ENCODE data around the gene PRCD. TPM values are rescaled to one million over a fixed set of nuclear protein-coding genes. Genes with fewer than 3 reads are reported as not detected.
"Not testable (repeated sequence)": the region's sequence is repeated elsewhere in the genome, so short reads cannot be mapped to it uniquely, and the experiment has no call there.

The PRCD gene
- total RNA-seq, 1 experiment from 2014 or later, result 9.4 TPM

DNA sequence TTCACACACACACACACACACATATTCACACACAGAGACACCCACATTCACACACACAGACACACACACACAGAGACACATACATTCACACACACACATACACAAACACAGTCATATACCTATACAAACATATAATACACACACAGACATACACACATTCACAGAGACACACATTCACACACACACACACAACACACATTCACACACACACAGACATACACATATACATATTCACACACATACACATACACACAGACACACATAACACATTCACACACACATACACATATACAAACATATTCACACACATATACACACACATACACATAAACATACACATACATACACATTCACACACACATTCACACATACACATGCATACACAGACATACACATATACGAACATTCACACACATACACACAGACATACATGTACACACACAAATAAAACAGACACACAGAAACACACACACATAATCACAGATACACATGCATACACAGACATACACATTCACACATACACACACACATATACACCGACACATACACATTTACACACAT is 7.9 kb downstream of the PRCD start:
- in situ Hi-C loops (cut with HindIII; ENCODE audit: low sequenced_read_pairs), result no loop called here

DNA sequence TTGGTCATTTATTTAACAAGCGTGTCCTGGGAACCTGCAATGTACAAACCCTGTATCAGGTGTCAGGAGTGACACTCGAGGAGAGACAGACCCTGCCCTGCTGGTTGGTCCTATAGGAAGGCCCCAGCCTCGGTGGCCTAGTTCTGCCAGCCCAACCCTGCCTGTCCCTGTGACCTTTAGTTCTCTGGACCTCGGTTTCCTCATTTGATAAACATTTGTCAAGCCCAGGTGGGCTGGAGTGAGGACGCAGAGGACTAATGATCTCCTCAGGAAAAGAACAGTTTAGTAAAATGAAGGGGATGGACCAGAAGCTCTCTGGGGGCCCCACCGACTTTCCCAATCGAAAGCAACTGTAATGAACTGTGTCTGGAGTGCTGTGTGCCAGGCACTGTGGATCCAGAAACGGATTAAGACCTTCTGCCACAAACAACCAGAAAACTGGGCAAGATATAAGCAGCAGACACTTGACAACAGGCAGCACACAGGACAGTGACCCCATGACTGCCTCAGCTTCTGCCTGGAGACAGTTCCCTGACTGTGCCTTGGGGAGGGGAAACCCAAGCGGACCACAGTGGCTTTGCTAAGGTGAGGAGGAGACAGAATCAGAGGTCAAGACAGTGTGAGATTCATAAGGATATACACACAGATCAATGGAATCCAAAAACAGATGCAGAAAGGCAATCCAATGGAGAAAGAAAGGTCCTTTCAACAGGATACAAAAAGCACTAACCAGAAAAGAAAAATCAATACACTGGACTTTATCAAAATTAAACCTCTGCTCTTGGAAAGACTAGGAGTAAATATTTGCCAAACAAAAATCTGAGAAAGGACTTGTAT is 8.8 kb downstream of the PRCD start:
- no peak for DNase-seq (ENCODE audit: low spot score)
- in situ Hi-C loops (cut with HindIII; ENCODE audit: low sequenced_read_pairs), result no loop called here

More for the DNA sequence above, 7.9 kb downstream of the PRCD start:
- DNase-seq (ENCODE audit: low spot score), result no peak

DNA sequence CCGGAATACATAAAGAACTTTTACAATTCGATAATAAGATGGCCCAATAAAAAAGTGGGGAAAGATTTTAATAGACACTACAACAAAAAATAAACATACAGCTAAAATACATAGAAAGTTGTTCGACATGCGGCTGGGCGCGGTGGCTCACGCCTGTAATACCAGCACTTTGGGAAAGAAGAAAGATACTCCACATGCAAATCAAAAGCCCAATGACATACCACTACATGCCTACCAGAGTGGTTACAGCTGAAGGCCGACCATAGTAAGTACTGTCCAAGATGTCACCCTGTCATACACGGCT is 9.3 kb downstream of the PRCD start:
- in situ Hi-C loops (cut with HindIII; ENCODE audit: low sequenced_read_pairs), result no loop called here
- DNase-seq (ENCODE audit: low spot score), result no peak

DNA sequence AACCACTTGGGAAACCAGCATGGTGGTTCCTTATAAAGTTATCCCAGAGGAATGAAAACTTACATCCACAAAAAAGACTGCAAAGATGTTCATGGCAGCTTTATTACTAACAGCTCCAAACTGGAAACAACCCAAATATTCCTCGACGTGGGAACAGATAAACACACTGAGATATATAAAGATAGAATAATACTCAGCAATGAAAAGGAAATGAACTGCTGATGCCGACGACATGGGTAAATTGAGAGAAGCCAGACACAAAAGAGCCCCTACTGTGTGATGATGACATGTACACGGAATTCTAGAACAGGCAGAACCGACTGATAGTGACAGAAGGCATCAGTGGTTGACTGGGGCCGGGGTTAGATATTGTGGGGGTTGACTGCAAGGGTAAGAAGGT is 9.7 kb downstream of the PRCD start:
- in situ Hi-C loops (cut with HindIII; ENCODE audit: low sequenced_read_pairs), result no loop called here
- no peak for DNase-seq (ENCODE audit: low spot score)

DNA sequence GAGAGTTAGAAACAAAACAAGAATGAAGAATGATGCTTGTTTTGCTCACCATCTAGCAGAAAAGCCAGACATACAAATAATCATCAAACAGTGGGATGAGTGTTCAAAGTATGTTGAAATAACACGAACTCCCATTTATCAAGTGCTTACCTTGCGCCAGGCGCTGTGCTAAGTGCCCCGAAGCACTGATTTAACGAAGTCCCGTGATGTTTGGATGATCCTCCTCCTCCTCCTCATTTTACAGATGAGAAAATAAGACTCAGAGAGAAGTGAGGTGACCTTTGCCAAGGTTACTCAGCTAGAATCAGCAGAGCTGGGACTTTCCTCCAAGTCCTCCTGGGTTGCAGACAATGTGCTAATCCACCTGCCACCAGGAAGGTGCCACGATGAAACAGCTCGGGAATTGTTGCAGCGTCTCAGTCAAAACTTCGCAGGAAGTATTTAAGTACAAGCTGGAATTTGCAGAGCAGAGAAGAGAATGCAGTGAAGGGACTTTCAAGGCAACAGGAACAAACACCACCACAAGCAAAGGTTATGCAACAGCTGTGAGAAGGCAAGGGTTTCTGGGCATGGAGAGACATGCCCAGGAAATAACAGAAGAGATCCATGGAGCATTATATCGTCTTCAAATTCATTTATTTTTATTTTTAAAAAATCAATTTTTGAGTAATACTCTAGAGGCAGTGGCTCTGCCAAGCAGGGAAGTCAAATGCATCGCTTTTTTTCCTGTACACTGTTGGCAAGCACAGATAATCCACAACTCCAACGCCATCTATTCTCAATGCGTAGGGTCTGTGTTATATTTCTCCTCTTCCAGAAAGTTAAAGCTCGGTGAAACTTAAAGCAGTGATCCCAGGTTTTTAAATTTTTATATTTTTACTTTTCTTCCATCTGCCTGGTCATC is 11.1 kb downstream of the PRCD start:
- DNase-seq (ENCODE audit: low spot score), result no peak
- in situ Hi-C loops (cut with HindIII; ENCODE audit: low sequenced_read_pairs), result no loop called here

DNA sequence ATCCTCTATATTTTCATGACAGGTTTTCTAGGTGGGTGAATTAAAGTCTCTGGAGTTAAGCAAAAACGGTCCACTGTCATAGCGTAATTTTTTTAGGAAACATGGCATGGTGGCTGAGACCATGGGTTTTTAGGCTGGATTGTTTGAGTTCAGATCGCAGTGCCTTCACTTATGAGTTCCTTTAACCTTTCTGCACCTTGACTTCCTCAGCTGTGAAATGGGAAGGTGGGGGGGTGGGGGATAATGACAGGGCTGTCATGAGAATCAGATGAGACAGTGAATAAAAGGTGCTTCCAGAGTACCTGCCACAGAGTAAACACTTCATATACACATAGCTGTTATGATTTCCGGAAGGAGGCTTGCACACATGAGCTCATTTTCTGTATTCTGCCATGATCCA is 11.8 kb downstream of the PRCD start:
- no peak for DNase-seq (ENCODE audit: low spot score)
- in situ Hi-C loops (cut with HindIII; ENCODE audit: low sequenced_read_pairs), result no loop called here

DNA sequence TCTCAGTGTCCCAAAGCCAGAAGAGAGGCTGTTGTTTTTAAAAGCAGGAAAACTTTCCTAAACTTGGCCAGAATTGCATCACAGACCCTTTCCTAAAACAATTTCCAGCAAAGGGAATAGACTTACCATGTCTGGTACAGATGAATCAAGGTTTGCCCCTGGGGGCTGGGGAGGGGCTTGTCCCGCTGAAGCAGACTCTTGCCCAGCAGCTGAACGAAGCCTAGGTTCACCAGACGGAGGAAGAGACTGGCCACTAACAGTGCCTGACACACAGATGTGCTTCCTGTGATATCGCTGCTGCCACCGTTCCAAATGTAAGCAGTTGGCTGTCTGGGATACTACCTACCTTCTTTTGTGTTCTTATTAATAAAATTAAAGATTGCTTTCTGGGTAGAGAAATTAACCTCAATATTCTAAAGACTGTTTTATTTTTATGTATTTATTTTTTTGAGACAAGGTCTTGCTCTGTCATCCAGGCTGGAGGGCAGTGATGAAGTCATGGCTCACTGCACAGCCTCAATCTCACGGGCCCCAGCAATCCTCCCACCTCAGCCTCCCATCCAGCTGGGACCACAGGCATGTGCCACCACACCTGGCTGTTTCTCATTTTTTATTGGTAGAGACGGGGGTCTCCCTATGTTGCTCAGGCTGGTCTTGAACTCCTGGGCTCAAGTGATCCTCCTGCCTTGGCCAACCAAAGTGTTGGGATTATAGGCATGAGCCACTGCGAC is 13.5 kb downstream of the PRCD start:
- no peak for DNase-seq (ENCODE audit: low spot score)
- in situ Hi-C loops (cut with HindIII; ENCODE audit: low sequenced_read_pairs), result no loop called here

DNA sequence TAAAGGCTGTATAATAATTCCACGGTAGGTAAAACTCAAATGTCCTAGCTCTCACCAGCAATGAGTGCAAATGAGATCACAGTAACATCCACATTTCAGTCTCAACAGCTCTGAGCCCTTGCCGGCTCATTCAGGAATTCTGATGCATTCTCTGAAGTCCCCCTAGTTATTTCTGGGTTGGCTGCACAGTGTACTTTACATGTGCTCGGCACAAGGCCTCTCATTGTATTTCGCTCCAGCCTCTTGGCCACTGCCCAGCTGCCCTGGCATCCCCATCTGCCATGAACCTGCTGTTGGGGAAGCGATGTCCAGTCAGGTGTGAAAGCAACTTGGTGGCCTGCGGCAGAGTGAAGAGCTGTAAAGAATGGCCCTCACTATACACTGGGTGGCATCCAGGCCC is 14.3 kb downstream of the PRCD start:
- peak; percentile 97 for DNase-seq (ENCODE audit: low spot score)
- in situ Hi-C loops (cut with HindIII; ENCODE audit: low sequenced_read_pairs), result no loop called here

DNA sequence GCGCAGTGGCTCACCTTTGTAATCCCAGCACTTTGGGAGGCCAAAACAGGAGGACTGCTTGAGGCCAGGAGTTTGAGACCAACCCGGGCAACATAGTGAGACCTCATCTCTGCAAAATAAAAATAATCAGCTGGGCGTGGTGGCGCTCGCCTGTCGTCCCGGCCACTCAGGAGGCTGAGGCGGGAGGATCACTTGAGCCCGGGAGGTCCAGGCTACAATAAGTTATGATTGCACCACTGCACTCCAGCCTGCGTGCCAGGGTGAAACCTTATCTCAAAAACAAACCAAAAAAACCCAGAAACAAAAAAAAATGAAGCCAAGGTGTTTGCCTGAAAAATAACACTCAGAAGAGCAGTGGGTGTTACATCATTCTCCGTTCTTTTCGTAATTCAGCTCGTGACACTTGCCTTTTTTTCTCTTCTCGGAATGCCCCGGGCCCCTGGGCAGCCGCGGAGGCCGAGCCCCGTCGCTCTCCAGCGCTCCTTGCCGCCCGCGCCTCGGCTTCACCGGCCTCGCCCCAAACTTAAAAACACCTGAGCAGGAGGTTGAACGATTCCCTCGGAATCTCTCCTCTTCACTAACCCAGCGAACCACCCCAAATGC is 17.0 kb downstream of the PRCD start:
- DNase-seq (ENCODE audit: low spot score), result no peak
- in situ Hi-C loops (cut with HindIII; ENCODE audit: low sequenced_read_pairs), result no loop called here

DNA sequence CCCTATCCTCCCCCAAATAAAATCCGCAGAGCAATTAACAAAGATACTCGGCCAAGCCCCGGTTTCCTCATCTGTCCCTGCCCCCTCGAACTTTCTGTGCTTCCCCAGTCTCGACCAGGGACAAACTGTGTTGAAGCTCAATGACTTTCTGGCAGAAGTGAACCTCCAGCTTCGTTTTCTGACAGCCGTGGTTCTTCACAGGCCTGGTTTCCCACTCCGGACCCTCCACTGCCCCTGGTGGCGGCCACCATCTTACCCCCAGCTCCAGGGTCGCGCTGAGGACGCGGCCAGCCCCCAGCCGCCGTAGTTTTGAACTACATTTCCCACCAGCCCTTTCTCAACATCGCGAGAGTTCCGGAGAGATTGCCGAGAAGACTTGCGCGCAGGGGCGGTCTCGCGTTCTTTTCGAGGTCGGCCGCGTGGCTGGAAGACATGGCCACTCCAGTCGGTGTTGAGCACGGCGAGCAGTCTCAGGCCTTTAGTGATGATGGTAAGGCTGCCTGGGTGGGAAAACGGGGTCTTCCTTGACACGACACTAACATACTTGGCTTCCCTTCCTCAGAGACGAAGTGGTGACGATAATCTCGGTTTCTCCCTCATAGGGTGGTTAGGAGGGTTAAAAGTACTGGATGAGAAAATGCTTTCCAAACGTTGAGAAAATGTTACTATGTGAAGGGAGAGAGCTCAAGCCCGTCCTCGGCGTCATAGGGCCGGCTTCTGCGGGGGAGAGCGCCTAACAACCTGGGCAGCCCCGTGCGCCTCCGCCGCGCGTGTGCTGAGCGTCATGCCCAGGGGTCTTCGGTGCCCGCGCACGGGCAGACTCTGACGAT is 17.7 kb downstream of the PRCD start:
- in situ Hi-C loops (cut with HindIII; ENCODE audit: low sequenced_read_pairs), result no loop called here
- peak; percentile 92 for DNase-seq (ENCODE audit: low spot score)

DNA sequence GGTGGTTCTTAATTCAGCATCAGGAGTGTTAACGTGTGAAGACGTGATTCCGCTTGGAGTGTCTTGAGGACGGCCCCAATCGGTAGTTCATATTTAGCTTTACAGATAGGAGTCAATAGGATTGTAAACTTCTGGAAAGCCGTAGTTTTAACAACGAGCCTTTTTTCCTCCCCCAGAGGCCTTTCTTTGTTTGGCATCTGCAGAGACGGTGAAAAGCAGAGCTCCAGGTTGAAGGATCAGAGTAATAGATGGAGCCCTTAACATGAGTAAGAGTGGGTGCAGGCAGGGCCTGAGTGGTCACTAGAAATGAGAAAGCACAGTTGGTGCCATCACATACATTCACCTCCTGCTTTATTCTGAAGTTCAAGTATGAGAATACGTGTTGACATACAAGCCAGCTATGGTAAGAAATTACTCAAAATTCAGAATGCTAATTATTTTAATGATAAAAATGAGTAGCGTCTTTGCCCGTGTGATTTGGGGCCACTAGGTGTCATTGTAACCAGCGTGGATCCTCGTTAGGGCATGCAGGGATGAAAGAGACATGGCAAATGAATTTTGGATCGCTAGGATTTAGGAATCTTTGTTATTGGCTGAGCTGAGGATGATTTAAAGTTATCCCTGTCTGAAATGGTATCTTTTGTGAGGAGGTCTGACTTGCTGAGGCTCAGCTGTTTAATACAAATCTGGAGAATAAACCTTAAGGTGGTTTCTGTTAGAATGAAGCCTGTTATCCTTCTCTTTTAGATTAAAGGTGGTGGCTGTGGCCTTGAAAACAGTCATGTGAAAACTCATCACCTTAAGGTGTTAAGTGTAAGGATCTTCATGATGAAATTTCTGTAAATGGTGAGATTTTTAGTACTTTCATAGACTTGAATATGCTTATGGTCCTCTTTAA is 18.6 kb downstream of the PRCD start:
- DNase-seq (ENCODE audit: low spot score), result peak; percentile 47

DNA sequence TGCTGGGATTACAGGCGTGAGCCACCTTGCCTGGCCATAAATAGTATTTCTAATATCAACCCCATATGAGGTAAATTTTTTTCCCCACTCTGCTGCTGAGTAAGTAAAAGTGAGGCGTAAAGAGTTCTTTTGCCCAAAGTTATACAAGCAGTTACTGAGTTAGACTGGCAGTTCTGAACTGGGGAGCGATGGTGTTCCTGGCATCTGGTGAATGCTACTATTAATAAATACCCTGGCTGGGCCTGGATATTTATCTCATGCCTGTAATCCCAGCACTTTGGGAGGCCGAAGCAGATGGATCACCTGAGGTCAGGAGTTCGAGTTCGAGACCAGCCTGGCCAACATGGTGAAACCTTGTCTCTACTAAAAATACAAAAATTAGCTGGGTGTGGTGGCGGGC is 19.6 kb downstream of the PRCD start:
- DNase-seq (ENCODE audit: low spot score); in situ Hi-C loops (cut with HindIII; ENCODE audit: low sequenced_read_pairs): not testable (repeated sequence)

More for the DNA sequence above, 18.6 kb downstream of the PRCD start:
- in situ Hi-C loops (cut with HindIII; ENCODE audit: low sequenced_read_pairs), result no loop called here

DNA sequence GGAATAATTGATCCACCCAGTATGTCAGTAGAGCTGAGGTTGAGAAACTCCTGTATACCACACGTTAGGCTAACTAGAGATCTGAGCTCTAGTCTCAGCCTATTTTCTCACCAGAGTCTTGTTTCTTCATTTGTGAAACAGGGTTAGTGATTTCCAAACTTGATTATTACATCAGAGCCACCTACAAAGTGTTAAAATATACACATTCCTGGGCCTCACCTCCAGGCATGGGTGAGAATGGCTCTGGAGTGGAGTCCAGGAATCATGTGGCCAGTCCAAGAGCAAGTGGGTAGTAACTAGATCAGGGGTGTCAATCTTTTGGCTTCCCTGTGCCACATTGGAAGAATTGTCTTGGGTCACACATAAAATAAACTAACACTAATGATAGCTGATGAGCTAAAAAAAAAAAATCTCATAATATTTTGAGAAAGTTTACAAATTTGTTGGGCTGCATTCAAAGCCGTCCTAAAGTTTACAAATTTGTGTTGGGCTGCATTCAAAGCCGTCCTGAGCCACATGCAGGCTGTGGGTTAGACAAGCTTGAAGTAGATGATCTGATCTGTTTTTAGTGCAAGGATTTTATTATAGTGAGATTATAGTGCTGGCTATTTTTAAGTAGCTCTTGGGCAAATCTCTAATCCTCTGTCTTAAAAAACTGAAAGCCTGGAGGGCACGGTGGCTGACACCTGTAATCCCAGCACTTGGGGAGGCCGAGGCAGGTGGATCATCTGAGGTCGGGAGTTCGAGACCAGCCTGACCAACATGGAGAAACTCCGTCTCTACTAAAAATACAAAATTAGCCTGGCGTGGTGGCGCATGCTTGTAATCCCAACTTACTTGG is 20.4 kb downstream of the PRCD start:
- in situ Hi-C loops (cut with HindIII; ENCODE audit: low sequenced_read_pairs), result no loop called here
- DNase-seq (ENCODE audit: low spot score), result no peak

DNA sequence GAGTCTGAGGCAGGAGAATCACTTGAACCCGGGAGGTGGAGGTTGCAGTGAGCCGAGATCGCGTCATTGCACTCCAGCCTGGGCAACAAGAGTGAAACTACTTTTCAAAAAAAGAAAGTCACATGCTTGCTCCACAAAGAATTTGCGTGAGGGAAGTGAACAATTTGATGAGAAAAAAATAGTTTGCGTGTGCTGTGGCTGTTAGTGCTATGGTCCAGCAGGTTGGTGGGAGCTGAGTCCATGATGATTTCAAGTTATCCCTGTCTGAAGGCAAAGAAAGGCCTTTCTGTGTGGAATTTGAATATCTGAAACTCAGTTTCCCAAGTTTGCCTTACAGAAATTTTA is 21.0 kb downstream of the PRCD start:
- DNase-seq (ENCODE audit: low spot score), result no peak
- in situ Hi-C loops (cut with HindIII; ENCODE audit: low sequenced_read_pairs), result no loop called here

DNA sequence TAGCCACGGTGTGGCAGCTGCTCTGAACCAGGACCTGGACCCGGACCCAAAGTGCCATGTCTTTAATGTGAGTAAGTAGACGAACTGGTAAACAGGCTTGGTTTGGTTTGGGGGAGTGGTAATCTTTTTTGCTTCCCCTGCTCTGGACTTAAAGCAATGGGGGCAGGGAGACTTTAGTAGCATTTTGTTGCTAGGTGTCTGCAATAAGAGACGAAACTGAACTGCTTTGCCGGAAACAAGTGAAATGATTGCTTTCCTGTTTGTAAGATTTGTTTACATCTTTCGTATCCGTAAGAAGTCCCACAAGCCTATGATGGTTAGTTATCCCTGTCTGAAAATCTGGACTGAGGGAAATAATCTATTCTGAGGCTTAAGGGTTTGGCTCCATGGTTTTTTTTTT is 21.5 kb downstream of the PRCD start:
- no peak for DNase-seq (ENCODE audit: low spot score)
- in situ Hi-C loops (cut with HindIII; ENCODE audit: low sequenced_read_pairs), result no loop called here

DNA sequence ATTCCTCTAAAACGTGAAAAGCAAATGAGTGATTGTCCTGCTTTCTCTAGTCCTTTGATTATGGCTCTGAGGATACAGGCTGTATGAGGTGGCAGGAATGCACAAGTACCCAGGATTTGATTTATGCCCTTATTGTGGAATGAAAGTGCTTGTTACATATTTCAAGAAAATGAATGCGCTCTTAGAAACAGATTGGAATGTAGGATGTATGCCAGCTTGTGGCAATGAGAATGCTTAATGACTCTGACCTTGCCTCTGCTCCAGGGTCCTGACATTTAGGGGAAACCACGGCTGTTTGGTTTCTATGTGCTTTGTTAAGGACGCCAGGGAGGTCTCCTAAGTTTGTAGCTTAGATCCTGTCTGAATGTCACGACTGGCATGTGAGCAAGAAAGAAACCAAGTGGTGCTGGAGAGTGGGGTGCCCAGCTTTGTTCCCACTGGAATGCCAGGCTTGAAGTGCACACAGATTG is 22.0 kb downstream of the PRCD start:
- no peak for DNase-seq (ENCODE audit: low spot score)
- in situ Hi-C loops (cut with HindIII; ENCODE audit: low sequenced_read_pairs), result no loop called here

DNA sequence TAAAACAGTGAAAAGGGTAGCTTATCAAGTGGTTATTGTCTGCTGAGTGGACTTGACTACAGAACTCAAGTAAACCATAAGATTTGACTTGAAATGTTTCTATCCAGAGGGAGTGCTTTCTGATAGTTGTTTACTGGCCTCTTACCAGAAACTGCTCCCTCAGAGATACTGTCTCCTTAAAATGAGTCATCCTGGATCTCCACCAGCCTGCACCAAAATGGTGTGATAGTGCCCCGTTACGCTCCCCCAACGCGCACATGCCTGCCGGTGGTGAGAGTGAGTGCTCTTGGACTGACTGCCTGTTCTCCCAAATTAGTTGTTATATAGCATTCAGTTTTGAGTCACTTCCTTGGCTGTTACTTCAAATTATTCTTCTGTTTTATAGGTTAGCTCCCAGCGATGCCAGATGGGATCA is 22.9 kb downstream of the PRCD start:
- no peak for DNase-seq (ENCODE audit: low spot score)
- in situ Hi-C loops (cut with HindIII; ENCODE audit: low sequenced_read_pairs), result no loop called here
